Astrocyte of the spinal cord (primary cell): Measurements from ENCODE around the gene PARD3B.

ENCODE experiments used
- DNase-seq: peaks from one replicate; pipeline ENCODE4 v3.0.0; 2011; ENCODE audit warnings: low read depth, low spot score
- H3K4me3 ChIP-seq: 2 replicates; pipeline ENCODE4 v1.5.1; 2011; ENCODE audit warnings: low read depth, mild to moderate bottlenecking, low read length, moderate library complexity
- CTCF ChIP-seq: IDR thresholded peaks from 2 replicates; pipeline ENCODE4 v1.5.1; 2012; ENCODE audit warnings: low read depth, mild to moderate bottlenecking, low read length, inconsistent platforms
- in situ Hi-C: cut with HindIII; loops from 2 replicates; pipeline ENCODE4 v1.10.0; 2017; ENCODE audit warnings: low sequenced_read_pairs

PARD3B gene

GRCh38 chr2:204615456-204615855, 70.2 kb downstream of the PARD3B start:
- no peak overlapping the region for H3K4me3 ChIP-seq
- in situ Hi-C loops, result no loop called here
- TF ChIP-seq CTCF, result no peak
- no peak for DNase-seq

- in situ Hi-C loops, result no loop called here
- no peak for TF ChIP-seq CTCF
- no peak overlapping the region for H3K4me3 ChIP-seq
- no peak for DNase-seq
Observed at GRCh38 chr2:204625135-204625534, 79.9 kb downstream of the PARD3B start.

GRCh38 chr2:204628926-204629712, 83.8 kb downstream of the PARD3B start:
- peak; percentile 37 for DNase-seq
- no peak overlapping the region for H3K4me3 ChIP-seq
- in situ Hi-C loops, result no loop called here
- TF ChIP-seq CTCF, result no peak

GRCh38 chr2:204632410-204632809, 87.1 kb downstream of the PARD3B start:
- no peak overlapping the region for H3K4me3 ChIP-seq
- in situ Hi-C loops, result no loop called here
- no peak for TF ChIP-seq CTCF
- DNase-seq, result no peak

- in situ Hi-C loops, result no loop called here
- no peak overlapping the region for H3K4me3 ChIP-seq
- TF ChIP-seq CTCF, result no peak
- DNase-seq, result no peak
Observed at GRCh38 chr2:204634564-204634963, 89.3 kb downstream of the PARD3B start.

GRCh38 chr2:204635478-204635877, 90.2 kb downstream of the PARD3B start:
- TF ChIP-seq CTCF, result no peak
- no peak overlapping the region for H3K4me3 ChIP-seq
- in situ Hi-C loops, result no loop called here
- no peak for DNase-seq
